Keratinocyte (primary cell): Measurements from ENCODE around the gene OCIAD1. TPM values are rescaled to one million over a fixed set of nuclear protein-coding genes. Genes with fewer than 3 reads are reported as not detected.

Experiments used
- DNase-seq: peaks from one replicate; pipeline ENCODE4 v3.0.0-alpha.2; 2011; ENCODE audit warnings: low read depth, missing footprints, low spot score
- FAIRE-seq: peaks from 2 replicates; lab custom pipeline; 2011; peaks lifted over from hg19 to GRCh38; lab: Jason Lieb, UNC
- H2AFZ ChIP-seq: 2 replicates; pipeline ENCODE4 v1.6.0; 2012; ENCODE audit warnings: low read length, control low read depth, inconsistent platforms; ENCODE audit not compliant: control insufficient read depth
- H3K27ac ChIP-seq: 2 replicates; pipeline ENCODE4 v1.5.1; 2011; ENCODE audit warnings: low read length; ENCODE audit not compliant: control insufficient read depth, insufficient read depth
- H3K27me3 ChIP-seq: 3 replicates; pipeline ENCODE4 v1.6.0; 2011; ENCODE audit warnings: low read length; ENCODE audit not compliant: control insufficient read depth, insufficient read depth; ENCODE audit errors: extremely low read depth
- H3K36me3 ChIP-seq, 2 experiments: 2 replicates in 1 of 2; 3 replicates in 1 of 2; pipeline ENCODE4 v1.5.1; 2011; ENCODE audit warnings: low read length in 2 of 2, mild to moderate bottlenecking in 1 of 2; ENCODE audit not compliant: control insufficient read depth in 2 of 2, insufficient read depth in 2 of 2; ENCODE audit errors: extremely low read depth in 1 of 2
- H3K4me1 ChIP-seq: 3 replicates; pipeline ENCODE4 v1.5.1; 2011; ENCODE audit warnings: low read length; ENCODE audit not compliant: control insufficient read depth, insufficient read depth; ENCODE audit errors: extremely low read depth
- H3K4me2 ChIP-seq: 3 replicates; pipeline ENCODE4 v1.6.0; 2011; ENCODE audit warnings: low read depth, low read length; ENCODE audit not compliant: control insufficient read depth, insufficient read depth; ENCODE audit errors: extremely low read depth
- H3K4me3 ChIP-seq, 3 experiments: fragments of 200-600 bp in 1 of 3; sonication (generic) in 1 of 3; 2 replicates in 2 of 3; 3 replicates in 1 of 3; pipeline ENCODE4 v1.5.1; 2011 to 2016; ENCODE audit warnings: low read length in 3 of 3, mild to moderate bottlenecking in 3 of 3, control low read depth in 2 of 3, inconsistent platforms in 1 of 3, low read depth in 1 of 3, mixed read lengths in 1 of 3, mixed run types in 1 of 3, moderate library complexity in 1 of 3; ENCODE audit not compliant: control insufficient read depth in 2 of 3, insufficient read depth in 2 of 3; ENCODE audit errors: extremely low read depth in 1 of 3
- H3K79me2 ChIP-seq: 2 replicates; pipeline ENCODE4 v1.6.0; 2012; ENCODE audit warnings: low read length; ENCODE audit not compliant: control insufficient read depth, insufficient read depth
- H3K9ac ChIP-seq: 3 replicates; pipeline ENCODE4 v1.6.0; 2011; ENCODE audit warnings: low read length; ENCODE audit not compliant: control insufficient read depth, insufficient read depth; ENCODE audit errors: extremely low read depth
- H3K9me1 ChIP-seq: 3 replicates; pipeline ENCODE4 v1.6.0; 2011; ENCODE audit warnings: low read length; ENCODE audit not compliant: control insufficient read depth, insufficient read depth; ENCODE audit errors: extremely low read depth
- H3K9me3 ChIP-seq: 2 replicates; pipeline ENCODE4 v1.5.1; 2012; ENCODE audit warnings: low read depth, low read length; ENCODE audit not compliant: control insufficient read depth
- H4K20me1 ChIP-seq: 3 replicates; pipeline ENCODE4 v1.6.0; 2011; ENCODE audit warnings: low read length; ENCODE audit not compliant: control insufficient read depth, insufficient read depth; ENCODE audit errors: extremely low read depth
- CTCF ChIP-seq, 3 experiments: IDR thresholded peaks in 1 of 3; conservative IDR thresholded peaks in 1 of 3; optimal IDR thresholded peaks in 1 of 3; 2 replicates in 2 of 3; 3 replicates in 1 of 3; pipeline versions ENCODE3 to v1.5.1; 2011; ENCODE audit warnings: low read length in 3 of 3, mild to moderate bottlenecking in 3 of 3, moderate library complexity in 2 of 3, control low read depth in 1 of 3, inconsistent platforms in 1 of 3; ENCODE audit not compliant: insufficient read depth in 2 of 3; ENCODE audit errors: extremely low read depth in 1 of 3
- EZH2 ChIP-seq: IDR thresholded peaks from one replicate; pipeline ENCODE4 v1.6.1; 2012; ENCODE audit warnings: inconsistent platforms, mild to moderate bottlenecking, low read length, moderate library complexity
- dilution Hi-C: fragments of 300-500 bp; cut with MboI; formaldehyde crosslinking; loops from one replicate; pipeline ENCODE4 v1.7.0; 2020; ENCODE audit warnings: low sequenced_read_pairs; ENCODE audit not compliant: extremely low pct_ligation_motif_present
- polyA plus RNA-seq, 5 experiments: library from polyadenylated mRNA; depleted of rRNA in 3 of 5; stranded (reverse) in 3 of 5; stranded (forward) in 1 of 5; unstranded in 1 of 5; fragments of >200 nt; gene quantifications; 1 replicate in 1 of 5; 2 replicates in 3 of 5; 3 replicates in 1 of 5; pipeline versions ENCODE4 v1.2.1 to v1.2.3, GENCODE V29; 2011 to 2012; ENCODE audit warnings: missing spikeins in 2 of 5, low read depth in 1 of 5, low replicate concordance in 1 of 5

OCIAD1 gene
- polyA plus RNA-seq, 1 donor (not counting 4 experiments of a cell fraction or from before 2014, with no cell fraction given), result 199 TPM

GRCh38 chr4:48787056-48787455 lies 43.8 kb upstream of the OCIAD1 start:
- H3K4me3 ChIP-seq, result no peak overlapping the region
- H4K20me1 ChIP-seq, result no peaks in the 10 kb centered on the region
- no peaks in the 10 kb centered on the region for H3K9me1 ChIP-seq
- no peak overlapping the region for H2AFZ ChIP-seq
- TF ChIP-seq EZH2 (no peak), CTCF (optimal IDR thresholded peaks at IDR 0.05 in 1 of 3, IDR thresholded peaks at IDR 0.05 in 1 of 3, conservative IDR thresholded peaks at IDR 0.05 in 1 of 3; ENCODE audit: extremely low read depth in 1 of 3, insufficient read depth in 2 of 3, low read length in 3 of 3) (no peak)
- no peak overlapping the region for H3K4me2 ChIP-seq
- peaks cover under 1% of the 10 kb centered on the region for H3K4me1 ChIP-seq
- H3K79me2 ChIP-seq, result no peaks in the 10 kb centered on the region
- H3K36me3 ChIP-seq, result no peaks in the 10 kb centered on the region
- dilution Hi-C loops, result no loop called here
- FAIRE-seq, result no peak
- no peaks in the 10 kb centered on the region for H3K9me3 ChIP-seq
- H3K9ac ChIP-seq, result no peak overlapping the region
- no peak overlapping the region for H3K27ac ChIP-seq
- no peaks in the 10 kb centered on the region for H3K27me3 ChIP-seq
- DNase-seq, result no peak

- Histone ChIP-seq H3K4me2 (no peak overlapping the region), H2AFZ (no peak overlapping the region), H3K9me1 (no peaks in the 10 kb centered on the region), H3K27me3 (no peaks in the 10 kb centered on the region), H3K4me1 (no peaks in the 10 kb centered on the region), H3K4me3 (no peak overlapping the region), H3K79me2 (no peaks in the 10 kb centered on the region), H3K9me3 (no peaks in the 10 kb centered on the region), H3K27ac (no peak overlapping the region), H3K36me3 (no peaks in the 10 kb centered on the region), H3K9ac (no peak overlapping the region), H4K20me1 (no peaks in the 10 kb centered on the region)
- no peak for FAIRE-seq
- TF ChIP-seq CTCF (optimal IDR thresholded peaks at IDR 0.05 in 1 of 3, IDR thresholded peaks at IDR 0.05 in 1 of 3, conservative IDR thresholded peaks at IDR 0.05 in 1 of 3; ENCODE audit: extremely low read depth in 1 of 3, insufficient read depth in 2 of 3, low read length in 3 of 3), result no peak
- TF ChIP-seq EZH2, result no peak
- DNase-seq, result no peak
- dilution Hi-C loops, result no loop called here
Observed at GRCh38 chr4:48790561-48790960, 40.3 kb upstream of the OCIAD1 start.
